Amygdala (tissue), 56 donors: ENCODE data around the gene BTNL8.
A peak's percentile ranks its signal among the peaks of the same experiment; 100 is the strongest.

ENCODE experiments used
- DNase-seq, 56 donors: peaks; one replicate each; lab custom pipeline; 2025; lab: John Stamatoyannopoulos, UW

The BTNL8 gene

GRCh38 chr5:180898621-180899246, at the start of gene BTNL8:
BTNL8 (plus strand) TSS chr5:180899159; CDS start chr5:180899311, 152 bp downstream.
- DNase-seq, result no peak

- DNase-seq, result no peak
These were observed 49.1 kb upstream of the BTNL8 start for GRCh38 chr5:180849827-180850226.

GRCh38 chr5:180850434-180851078, 48.4 kb upstream of the BTNL8 start:
- DNase-seq, result no peak

GRCh38 chr5:180852495-180852894, 46.5 kb upstream of the BTNL8 start:
- DNase-seq, result no peak

- no peak for DNase-seq
These were observed 45.7 kb upstream of the BTNL8 start for GRCh38 chr5:180853121-180853847.

- no peak for DNase-seq
These were observed 45.1 kb upstream of the BTNL8 start for GRCh38 chr5:180853848-180854176.

- DNase-seq, result no peak
These were observed 40.4 kb upstream of the BTNL8 start for GRCh38 chr5:180858586-180858985.

GRCh38 chr5:180860273-180860886, 38.6 kb upstream of the BTNL8 start:
- DNase-seq, result no peak

GRCh38 chr5:180860887-180861822, 37.8 kb upstream of the BTNL8 start, which contains the start of gene ZFP62:
ZFP62 (minus strand) TSS chr5:180861276; CDS start chr5:180861219, 57 bp downstream.
- DNase-seq, result peak; percentile 6 to 91 (median 78)

- DNase-seq, result no peak
These were observed 36.3 kb upstream of the BTNL8 start for GRCh38 chr5:180862645-180863044.

GRCh38 chr5:180865981-180866695, 32.8 kb upstream of the BTNL8 start:
- no peak for DNase-seq

GRCh38 chr5:180866985-180867384, 32.0 kb upstream of the BTNL8 start:
- no peak for DNase-seq

GRCh38 chr5:180868960-180869359, 30.0 kb upstream of the BTNL8 start:
- peak in 47 of 56 donors; percentile 3 to 81 (median 40) for DNase-seq

GRCh38 chr5:180869587-180869986, 29.4 kb upstream of the BTNL8 start:
- DNase-seq, result no peak

GRCh38 chr5:180870276-180871068, 28.5 kb upstream of the BTNL8 start:
- DNase-seq, result no peak

- DNase-seq, result no peak
These were observed 26.5 kb upstream of the BTNL8 start for GRCh38 chr5:180872419-180872818.

- DNase-seq, result peak in 1 of 56 donors; percentile 2
These were observed 25.1 kb upstream of the BTNL8 start for GRCh38 chr5:180873615-180874520.
